HepG2 (cell line): Measurements from ENCODE around the gene SMPX.

Experiments used
- ARID4A ChIP-seq: sonication (generic); formaldehyde crosslinking; IDR thresholded peaks from 2 replicates; pipeline ENCODE4 v1.5.0; 2020; ENCODE audit warnings: mild to moderate bottlenecking, missing genetic modification reagents, borderline replicate concordance
- CBX5 ChIP-seq: sonication (generic); formaldehyde crosslinking; IDR thresholded peaks from 2 replicates; pipeline ENCODE4 v1.4.0; 2020; ENCODE audit warnings: missing genetic modification reagents, borderline replicate concordance
- CREB1 ChIP-seq, 2 experiments: fragments of 450-650 bp in 1 of 2; IDR thresholded peaks; 2 replicates each; pipeline ENCODE4 v1.6.1; 2016 to 2017; ENCODE audit warnings: control low read depth in 1 of 2, mild to moderate bottlenecking in 1 of 2, missing compliant biosample characterization in 1 of 2, missing genetic modification characterization in 1 of 2
- CTCF ChIP-seq: sonication (generic); formaldehyde crosslinking; IDR thresholded peaks from 2 replicates; pipeline ENCODE4 v1.5.0; 2020; ENCODE audit warnings: mild to moderate bottlenecking, missing genetic modification reagents, moderate library complexity
- KDM5B ChIP-seq: sonication (generic); formaldehyde crosslinking; IDR thresholded peaks from 2 replicates; pipeline ENCODE4 v1.4.0; 2020; ENCODE audit warnings: missing genetic modification reagents, mild to moderate bottlenecking, borderline replicate concordance
- KMT2B ChIP-seq: IDR thresholded peaks from 2 replicates; pipeline ENCODE4 v1.6.1; 2016; ENCODE audit warnings: missing genetic modification reagents, missing compliant biosample characterization
- MAX ChIP-seq: IDR thresholded peaks from 2 replicates; pipeline ENCODE4 v1.6.1; 2012; ENCODE audit warnings: inconsistent platforms
- NAIF1 ChIP-seq: sonication (generic); formaldehyde crosslinking; IDR thresholded peaks from 2 replicates; pipeline ENCODE4 v1.5.0; 2020; ENCODE audit warnings: mild to moderate bottlenecking, missing genetic modification reagents, borderline replicate concordance
- SMC3 ChIP-seq: IDR thresholded peaks from 2 replicates; pipeline ENCODE4 v1.6.1; 2011; ENCODE audit warnings: low read length, improper control_type of control experiment
- TOE1 ChIP-seq: sonication (generic); formaldehyde crosslinking; IDR thresholded peaks from 2 replicates; pipeline ENCODE4 v1.4.0; 2020; ENCODE audit warnings: mild to moderate bottlenecking, missing genetic modification reagents
- ZBTB43 ChIP-seq: sonication (generic); formaldehyde crosslinking; conservative IDR thresholded peaks from 2 replicates; pipeline ENCODE4 v1.4.0; 2020; ENCODE audit warnings: missing genetic modification reagents
- ZNF574 ChIP-seq: sonication (generic); formaldehyde crosslinking; IDR thresholded peaks from 2 replicates; pipeline ENCODE4 v1.4.0; 2020; ENCODE audit warnings: missing genetic modification reagents
- ZZZ3 ChIP-seq: sonication (generic); formaldehyde crosslinking; IDR thresholded peaks from 2 replicates; pipeline ENCODE4 v1.4.0; 2020; ENCODE audit warnings: missing genetic modification reagents, mild to moderate bottlenecking, borderline replicate concordance

- TF ChIP-seq ARID4A: 0 out of 2 replicates have a peak, but pooled peaks have one; percentile 46
- TF ChIP-seq CREB1 (IDR thresholded peaks at IDR 0.05): no peak
- TF ChIP-seq CREB1 (CRISPR knock-in tag; IDR thresholded peaks at IDR 0.05): no peak
- TF ChIP-seq ZZZ3: no peak
- TF ChIP-seq KDM5B (CRISPR knock-in tag): 0 out of 2 replicates have a peak, but pooled peaks have one; percentile 56
- no peak for TF ChIP-seq KMT2B (CRISPR knock-in tag)
- TF ChIP-seq SMC3: peak; percentile 23; the same call in 1 of the 2 replicates
- no peak for TF ChIP-seq MAX
- TF ChIP-seq TOE1: no peak
- TF ChIP-seq CTCF: peak; percentile 74
- TF ChIP-seq ZBTB43: no peak
- peak; percentile 98 for TF ChIP-seq ZNF574 (CRISPR knock-in tag)
- TF ChIP-seq CBX5: no peak
- no peak for TF ChIP-seq NAIF1 (CRISPR knock-in tag)
These were observed 12.9 kb upstream of the SMPX start for GRCh38 chrX:21770631-21771321.
